Measurements from ENCODE around the gene SHC4.

SHC4 gene

DNA sequence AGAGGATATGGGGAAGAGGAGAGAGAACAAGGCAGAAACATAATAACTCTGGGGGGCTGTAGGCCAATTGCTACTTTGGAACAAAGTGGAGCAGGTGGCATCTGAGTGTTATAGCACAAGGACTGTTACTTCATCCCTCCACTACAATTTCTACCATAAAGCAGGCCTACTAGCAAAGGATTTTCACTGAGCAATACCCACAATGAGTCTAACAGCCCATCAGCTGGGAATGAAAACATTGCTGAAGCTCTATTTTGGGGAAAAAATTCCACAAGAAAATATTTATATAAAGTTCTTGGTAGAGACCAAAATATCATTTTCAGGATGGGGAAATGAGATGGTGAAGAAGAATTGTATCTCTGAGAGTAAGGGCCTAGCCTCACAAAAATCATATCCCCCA is 3.6 kb upstream of the SHC4 start:
- no peak for DNase-seq (ENCODE audit: low spot score)

DNA sequence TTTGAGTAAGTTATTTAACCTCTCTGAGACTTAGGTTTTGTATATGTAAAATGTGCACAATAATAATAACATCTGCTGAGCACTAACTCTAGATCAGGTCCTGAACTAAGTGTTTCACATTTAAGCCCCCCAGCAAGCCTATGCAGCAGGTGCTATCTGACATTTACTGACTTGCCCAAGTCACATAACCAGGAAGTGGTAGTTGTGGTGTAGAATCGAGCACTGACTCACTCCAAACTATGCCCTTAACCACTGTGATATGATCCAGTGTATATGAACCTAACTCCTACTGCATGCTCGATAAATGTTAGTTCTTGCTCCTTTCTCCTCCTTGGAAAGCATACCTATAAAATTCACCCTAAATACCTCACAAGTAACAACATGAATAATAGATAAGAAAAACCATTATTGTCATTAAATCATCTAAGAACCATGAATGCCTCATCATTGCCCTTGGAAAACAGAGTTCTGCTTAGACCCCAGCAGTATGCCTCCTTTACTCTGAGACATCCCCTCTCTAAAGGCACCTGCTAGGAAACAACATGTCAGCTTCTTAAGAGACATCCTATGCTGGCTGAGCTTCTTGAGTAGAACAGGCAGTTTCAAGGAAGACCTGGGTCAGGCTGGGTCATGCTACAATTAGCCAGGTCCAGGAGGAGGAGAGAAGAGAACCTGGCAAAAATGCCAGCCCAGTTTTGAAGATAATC is 3.0 kb upstream of the SHC4 start:
- peak; percentile 72 for DNase-seq (ENCODE audit: low spot score)

- DNase-seq (ENCODE audit: low spot score), result peak; percentile 21
Observed at GRCh38 chr15:48965972-48966371, 2.3 kb upstream of the SHC4 start.

- no peak for DNase-seq (ENCODE audit: low spot score)
Observed at GRCh38 chr15:48964898-48965297, 1.2 kb upstream of the SHC4 start.

DNA sequence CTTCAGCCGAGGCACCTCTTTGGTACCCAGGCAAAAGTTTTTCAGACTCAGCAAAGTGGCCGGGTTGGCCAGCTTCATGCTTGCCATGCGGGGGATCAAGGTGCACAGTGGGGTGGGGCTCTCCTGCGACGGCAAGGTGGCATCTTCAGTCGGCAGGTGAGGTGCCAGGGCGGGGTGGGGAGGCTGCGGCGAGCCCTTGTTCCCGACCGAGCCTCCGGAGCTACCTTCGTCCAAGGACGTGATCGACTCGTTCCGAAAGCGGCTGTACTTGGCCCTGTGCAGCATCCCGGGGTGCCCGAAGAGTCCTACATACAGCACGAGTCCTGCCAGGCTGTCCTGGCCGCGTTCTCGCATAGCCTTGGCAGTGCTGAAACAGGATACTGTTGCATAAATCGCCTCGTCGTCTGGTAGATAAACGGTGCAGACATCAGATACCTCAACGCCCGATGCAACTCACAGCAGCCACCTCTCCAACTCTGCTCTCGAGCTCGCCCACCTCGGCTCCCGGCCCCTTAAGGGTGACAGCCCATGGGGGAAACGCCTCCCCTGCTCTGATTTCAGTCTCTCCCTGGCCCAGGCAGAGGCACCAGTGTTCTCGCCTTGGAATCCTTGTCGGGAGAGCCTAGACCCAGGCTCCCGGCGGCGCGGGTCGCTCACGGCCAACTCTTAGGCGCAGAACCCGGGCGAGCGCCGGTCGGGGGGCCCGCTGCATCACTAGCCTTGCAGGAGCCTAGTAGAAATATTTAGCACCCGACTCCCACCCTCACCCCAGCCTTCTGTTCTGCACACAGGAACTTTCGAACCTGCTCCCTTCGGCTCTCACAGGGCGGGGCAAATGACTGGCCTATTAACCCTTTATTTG is 826 bp downstream of the SHC4 start:
- DNase-seq (ENCODE audit: low spot score), result peak; percentile 46

DNA sequence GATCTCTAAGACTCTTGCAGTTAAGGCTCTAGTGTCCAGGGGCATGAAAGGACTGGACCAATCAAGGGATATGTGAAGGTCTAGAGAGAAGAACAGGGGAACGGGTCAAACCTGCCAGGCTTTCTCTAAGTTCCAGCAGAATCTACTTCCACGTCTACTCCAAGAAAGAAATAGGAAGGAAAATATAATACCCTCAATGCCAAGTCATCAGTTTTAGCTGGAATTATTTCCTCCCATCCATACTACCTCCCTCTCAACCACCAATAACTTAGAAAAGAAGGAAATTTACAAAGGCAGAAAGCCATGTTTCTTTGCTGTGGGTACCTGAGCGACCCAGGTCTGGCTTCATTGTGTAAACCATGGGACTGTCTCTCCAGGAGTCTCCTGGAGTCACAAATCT is 7.8 kb downstream of the SHC4 start:
- DNase-seq (ENCODE audit: low spot score), result no peak

- no peak for DNase-seq (ENCODE audit: low spot score)
Observed at GRCh38 chr15:48955370-48955769, 8.3 kb downstream of the SHC4 start.

- no peak for DNase-seq (ENCODE audit: low spot score)
Observed at GRCh38 chr15:48954538-48954937, 9.2 kb downstream of the SHC4 start.

GRCh38 chr15:48946840-48947187 is 16.9 kb downstream of the SHC4 start:
- no peak for DNase-seq (ENCODE audit: low spot score)

- peak; percentile 41 for DNase-seq (ENCODE audit: low spot score)
Observed at GRCh38 chr15:48946074-48946839, 17.5 kb downstream of the SHC4 start.

- no peak for DNase-seq (ENCODE audit: low spot score)
Observed at GRCh38 chr15:48945386-48945785, 18.3 kb downstream of the SHC4 start.

GRCh38 chr15:48941904-48942303 is 21.8 kb downstream of the SHC4 start:
- DNase-seq (ENCODE audit: low spot score), result no peak

GRCh38 chr15:48940508-48940907 is 23.2 kb downstream of the SHC4 start:
- peak; percentile 4 for DNase-seq (ENCODE audit: low spot score)

DNA sequence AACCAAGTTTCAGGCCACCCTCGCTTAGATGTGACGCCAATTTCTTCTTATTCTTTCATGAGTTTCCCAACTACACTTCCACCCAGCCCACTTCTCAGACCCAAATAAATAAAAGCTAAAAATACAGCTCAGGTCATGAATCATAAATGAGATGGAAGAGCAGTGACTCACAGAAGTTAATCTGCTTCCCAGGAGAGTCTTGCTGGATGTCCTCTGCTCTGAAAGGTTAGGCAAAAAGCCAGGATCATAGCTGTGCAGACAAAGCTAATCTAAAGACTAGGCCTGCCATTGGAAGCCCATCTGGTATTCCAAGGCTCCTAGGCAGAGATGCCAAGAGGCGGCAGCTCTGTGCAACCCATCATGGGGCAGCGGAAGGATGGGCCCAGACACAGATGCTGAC is 24.1 kb downstream of the SHC4 start:
- DNase-seq (ENCODE audit: low spot score), result peak; percentile 5

GRCh38 chr15:48937886-48938285 is 25.8 kb downstream of the SHC4 start:
- no peak for DNase-seq (ENCODE audit: low spot score)

GRCh38 chr15:48936666-48937065 is 27.1 kb downstream of the SHC4 start:
- DNase-seq (ENCODE audit: low spot score), result no peak

DNA sequence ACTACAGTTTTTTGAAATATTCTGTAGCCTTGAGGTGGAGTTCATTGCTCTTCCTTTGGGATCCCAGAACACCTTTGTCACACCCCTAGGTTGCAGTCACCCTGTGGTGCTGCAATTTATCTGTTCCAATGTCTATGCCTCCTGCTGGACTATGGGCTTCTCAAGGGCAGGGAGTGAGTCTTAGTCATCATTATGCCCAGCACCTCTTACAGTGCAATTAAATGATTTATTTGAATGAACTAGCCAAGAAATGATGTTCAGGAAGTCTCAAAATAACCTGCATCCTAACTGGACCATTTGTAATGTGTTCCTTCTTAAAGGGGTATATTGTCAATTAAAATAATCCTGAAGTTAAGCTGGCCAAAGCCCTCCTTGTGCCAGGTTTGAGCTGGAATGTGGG is 28.5 kb downstream of the SHC4 start:
- no peak for DNase-seq (ENCODE audit: low spot score)

- no peak for DNase-seq (ENCODE audit: low spot score)
Observed at GRCh38 chr15:48930735-48931134, 33.0 kb downstream of the SHC4 start.

- DNase-seq (ENCODE audit: low spot score), result peak; percentile 43
Observed at GRCh38 chr15:48929661-48930060, 34.1 kb downstream of the SHC4 start.

GRCh38 chr15:48928877-48929538 is 34.7 kb downstream of the SHC4 start:
- DNase-seq (ENCODE audit: low spot score), result no peak

- DNase-seq (ENCODE audit: low spot score), result peak; percentile 95
Observed at GRCh38 chr15:48925714-48926223, 38.0 kb downstream of the SHC4 start.

Data from SW480 (cell line).